Measurements from ENCODE around the gene SLC16A4. TPM values are rescaled to one million over a fixed set of nuclear protein-coding genes. Genes with fewer than 3 reads are reported as not detected.

Gene SLC16A4
- total RNA-seq, 2 donors from 2014 or later: 4.7 to 8.9 TPM

DNA sequence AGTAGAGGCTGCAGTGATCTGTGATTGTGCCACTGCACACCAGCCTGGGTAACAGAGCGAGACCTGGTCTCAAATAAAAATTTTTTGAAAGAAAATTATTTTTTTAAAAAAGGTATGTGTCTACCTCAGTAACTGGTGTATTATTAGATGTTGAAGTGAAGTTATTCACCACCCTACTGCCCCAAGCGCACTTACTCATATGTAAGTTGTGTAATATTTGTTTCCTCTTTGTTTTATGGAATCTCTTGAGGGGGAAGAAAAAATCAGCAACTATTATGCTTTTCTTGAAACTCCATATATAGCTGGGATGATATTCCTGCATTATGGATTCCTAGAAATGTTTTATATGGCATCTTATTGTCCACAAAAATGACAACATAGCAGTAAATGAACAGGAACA is 30.4 kb downstream of the SLC16A4 start:
- H3K4me1 ChIP-seq: no peaks in the 10 kb centered on the region
- TF ChIP-seq, protein P1, sequence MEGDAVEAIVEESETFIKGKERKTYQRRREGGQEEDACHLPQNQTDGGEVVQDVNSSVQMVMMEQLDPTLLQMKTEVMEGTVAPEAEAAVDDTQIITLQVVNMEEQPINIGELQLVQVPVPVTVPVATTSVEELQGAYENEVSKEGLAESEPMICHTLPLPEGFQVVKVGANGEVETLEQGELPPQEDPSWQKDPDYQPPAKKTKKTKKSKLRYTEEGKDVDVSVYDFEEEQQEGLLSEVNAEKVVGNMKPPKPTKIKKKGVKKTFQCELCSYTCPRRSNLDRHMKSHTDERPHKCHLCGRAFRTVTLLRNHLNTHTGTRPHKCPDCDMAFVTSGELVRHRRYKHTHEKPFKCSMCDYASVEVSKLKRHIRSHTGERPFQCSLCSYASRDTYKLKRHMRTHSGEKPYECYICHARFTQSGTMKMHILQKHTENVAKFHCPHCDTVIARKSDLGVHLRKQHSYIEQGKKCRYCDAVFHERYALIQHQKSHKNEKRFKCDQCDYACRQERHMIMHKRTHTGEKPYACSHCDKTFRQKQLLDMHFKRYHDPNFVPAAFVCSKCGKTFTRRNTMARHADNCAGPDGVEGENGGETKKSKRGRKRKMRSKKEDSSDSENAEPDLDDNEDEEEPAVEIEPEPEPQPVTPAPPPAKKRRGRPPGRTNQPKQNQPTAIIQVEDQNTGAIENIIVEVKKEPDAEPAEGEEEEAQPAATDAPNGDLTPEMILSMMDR (IDR thresholded peaks at IDR 0.05): no peak
- no peak overlapping the region for H3K27ac ChIP-seq
- no peak overlapping the region for H3K4me3 ChIP-seq
- H3K36me3 ChIP-seq: no peaks in the 10 kb centered on the region
- no peaks in the 10 kb centered on the region for H3K9me3 ChIP-seq
- H3K27me3 ChIP-seq: no peaks in the 10 kb centered on the region
- DNase-seq (ENCODE audit: low spot score): no peak

DNA sequence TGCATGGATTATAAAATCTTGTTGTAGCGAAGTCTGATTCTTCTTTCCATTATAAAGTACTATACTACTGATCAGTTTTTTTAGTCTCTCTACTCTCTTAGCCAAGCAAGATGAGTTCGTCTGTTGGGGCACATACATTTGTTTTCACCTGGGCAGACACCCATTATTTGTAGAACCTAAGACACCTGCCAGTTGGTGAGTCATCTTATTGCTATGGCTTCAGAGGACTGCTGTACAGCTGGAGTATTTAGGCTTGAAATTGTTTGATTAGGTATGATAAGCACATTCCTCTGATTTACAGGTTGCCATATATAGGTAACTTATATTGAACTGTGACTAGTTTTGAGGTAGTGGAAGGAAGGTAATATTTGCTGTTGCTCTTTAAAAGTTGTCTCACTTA is 34.4 kb downstream of the SLC16A4 start:
- Histone ChIP-seq H3K4me1 (peaks cover 0 to 6% of the 10 kb centered on the region in 2 donors), H3K9me3 (no peaks in the 10 kb centered on the region), H3K36me3 (no peaks in the 10 kb centered on the region), H3K4me3 (no peak overlapping the region), H3K27me3 (no peaks in the 10 kb centered on the region), H3K27ac (no peak overlapping the region)
- TF ChIP-seq, protein P1 (IDR thresholded peaks at IDR 0.05): no peak
- DNase-seq (ENCODE audit: low spot score): no peak

DNA sequence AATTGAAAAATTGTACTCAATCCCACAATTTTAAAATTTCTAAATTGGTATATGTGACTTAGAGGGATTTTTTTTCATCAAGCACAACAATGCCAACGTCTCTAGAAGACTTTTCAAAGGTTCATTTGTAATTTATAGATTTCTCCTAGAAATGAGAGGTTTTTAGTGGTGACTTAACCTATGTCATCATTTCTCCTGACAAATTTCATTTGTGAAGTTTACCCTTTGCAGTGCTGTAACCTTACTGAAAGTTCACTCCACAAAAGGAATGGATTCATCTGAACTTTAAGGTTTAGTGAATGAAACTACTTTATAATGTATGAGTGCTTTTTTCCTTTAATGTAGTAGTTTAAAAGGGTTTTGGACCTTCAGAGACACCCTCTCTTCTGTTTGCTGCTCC is 35.5 kb downstream of the SLC16A4 start:
- TF ChIP-seq, protein P1 (IDR thresholded peaks at IDR 0.05): no peak
- H3K4me3 ChIP-seq: no peak overlapping the region
- no peak for DNase-seq (ENCODE audit: low spot score)
- H3K27me3 ChIP-seq: no peaks in the 10 kb centered on the region
- no peaks in the 10 kb centered on the region for H3K9me3 ChIP-seq
- no peaks in the 10 kb centered on the region for H3K36me3 ChIP-seq
- H3K27ac ChIP-seq: no peak overlapping the region
- H3K4me1 ChIP-seq: peaks cover 0 to 16% of the 10 kb centered on the region in 2 donors

DNA sequence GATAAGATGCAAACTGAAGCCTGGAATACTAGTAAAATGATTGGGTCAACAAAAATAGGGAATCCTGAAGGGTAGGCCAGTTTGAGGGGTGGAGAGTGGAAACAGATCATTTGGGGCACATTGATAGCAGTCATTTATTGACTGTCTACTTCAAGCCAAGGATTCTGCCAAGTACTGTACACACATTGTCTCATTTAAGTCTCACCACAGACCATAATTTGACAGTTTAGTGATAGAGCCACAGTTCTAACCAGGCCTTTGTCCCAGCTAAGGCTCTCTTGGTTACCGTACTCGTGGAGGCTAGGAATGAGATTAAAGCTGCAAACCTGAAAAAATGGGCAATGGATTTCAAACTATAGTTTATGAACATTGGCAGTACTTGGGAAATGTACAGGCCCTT is 40.5 kb downstream of the SLC16A4 start:
- H3K27me3 ChIP-seq: no peaks in the 10 kb centered on the region
- no peaks in the 10 kb centered on the region for H3K9me3 ChIP-seq
- DNase-seq (ENCODE audit: low spot score): no peak
- peaks cover 0 to 57% of the 10 kb centered on the region in 2 donors for H3K4me1 ChIP-seq
- H3K27ac ChIP-seq: no peak overlapping the region
- H3K36me3 ChIP-seq: peaks cover 14% of the 10 kb centered on the region
- TF ChIP-seq, protein P1 (IDR thresholded peaks at IDR 0.05): no peak
- no peak overlapping the region for H3K4me3 ChIP-seq

DNA sequence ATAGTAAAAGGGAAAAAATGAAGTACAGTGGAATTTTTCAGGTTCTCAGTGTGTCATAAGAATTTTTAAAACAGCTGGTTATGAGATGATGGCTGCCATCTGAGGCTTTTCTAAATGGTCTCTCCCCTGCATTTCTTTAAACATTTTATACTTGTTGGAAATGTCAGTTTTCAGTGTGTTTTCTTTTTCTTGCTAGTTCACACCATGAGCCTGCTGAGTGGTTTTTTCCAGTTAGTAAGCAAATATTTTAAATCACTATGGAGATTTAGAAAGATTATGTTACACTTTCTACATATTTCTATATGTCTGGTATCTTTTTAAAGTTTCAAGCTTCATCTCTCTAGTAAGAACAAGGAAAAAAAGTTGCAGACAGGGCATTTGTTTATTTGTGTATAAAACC is 42.1 kb downstream of the SLC16A4 start:
- H3K4me1 ChIP-seq: peaks cover 0 to 68% of the 10 kb centered on the region in 2 donors
- H3K27ac ChIP-seq: no peak overlapping the region
- peaks cover 14% of the 10 kb centered on the region for H3K36me3 ChIP-seq
- no peaks in the 10 kb centered on the region for H3K9me3 ChIP-seq
- DNase-seq (ENCODE audit: low spot score): no peak
- H3K27me3 ChIP-seq: no peaks in the 10 kb centered on the region
- TF ChIP-seq, protein P1 (IDR thresholded peaks at IDR 0.05): no peak
- no peak overlapping the region for H3K4me3 ChIP-seq

DNA sequence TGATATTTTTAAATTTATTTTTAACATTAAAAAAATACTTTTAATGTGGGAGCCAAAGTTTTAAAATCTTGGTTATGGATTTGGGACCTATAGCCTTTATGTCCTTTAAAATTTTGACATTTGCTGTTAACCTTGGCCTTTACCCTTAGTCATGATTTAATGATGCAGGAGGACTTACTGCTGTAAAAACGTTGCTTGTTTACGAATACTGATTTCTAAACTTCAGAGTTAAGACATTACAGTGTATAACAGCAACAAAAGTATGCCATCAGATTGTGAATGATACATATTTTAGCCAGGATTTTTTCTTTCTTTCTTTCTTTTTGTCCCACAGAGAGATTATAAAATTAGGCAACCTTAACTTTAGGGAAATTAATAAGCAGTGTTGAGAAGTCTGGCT is 42.8 kb downstream of the SLC16A4 start:
- no peak for DNase-seq (ENCODE audit: low spot score)
- peaks cover 14% of the 10 kb centered on the region for H3K36me3 ChIP-seq
- H3K27me3 ChIP-seq: no peaks in the 10 kb centered on the region
- no peaks in the 10 kb centered on the region for H3K9me3 ChIP-seq
- peaks cover 0 to 75% of the 10 kb centered on the region in 2 donors for H3K4me1 ChIP-seq
- no peak overlapping the region for H3K27ac ChIP-seq
- no peak overlapping the region for H3K4me3 ChIP-seq
- TF ChIP-seq, protein P1 (IDR thresholded peaks at IDR 0.05): no peak
